Head of caudate nucleus (tissue), 42 donors: ENCODE results near the gene HTATSF1.

ENCODE experiments used
- DNase-seq, 42 donors: peaks; one replicate each; pipeline versions ENCODE4 v3.0.0 to v3.0.0-alpha.2; 2020 to 2021; ENCODE audit warnings: mixed read lengths in 7 of 42
- intact Hi-C: fragments of 100-400 bp; cut with DNase I; formaldehyde crosslinking; loops from one replicate; pipeline ENCODE4 v1.15.0; 2022

Gene HTATSF1

DNA sequence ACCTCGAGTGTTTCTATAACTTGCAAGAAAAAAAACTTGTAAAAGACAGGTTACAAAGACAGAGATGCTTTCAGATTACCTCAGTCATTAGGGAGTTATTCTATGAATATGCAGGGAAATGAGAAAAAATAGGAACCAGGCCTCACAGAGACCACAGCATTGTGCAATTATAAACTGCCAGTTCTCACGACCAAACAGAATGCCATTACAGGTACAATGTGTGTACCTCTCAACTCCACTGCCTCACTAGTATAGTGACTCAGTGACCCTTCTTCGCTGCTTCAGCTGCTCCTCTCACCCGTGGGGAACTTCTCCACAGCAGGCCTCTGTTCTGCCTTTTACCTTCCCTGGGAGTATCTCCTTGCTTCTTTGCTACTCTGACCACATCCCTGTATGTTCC, 2.3 kb upstream of the HTATSF1 start:
- intact Hi-C loops = no loop called here
- no peak for DNase-seq

DNA sequence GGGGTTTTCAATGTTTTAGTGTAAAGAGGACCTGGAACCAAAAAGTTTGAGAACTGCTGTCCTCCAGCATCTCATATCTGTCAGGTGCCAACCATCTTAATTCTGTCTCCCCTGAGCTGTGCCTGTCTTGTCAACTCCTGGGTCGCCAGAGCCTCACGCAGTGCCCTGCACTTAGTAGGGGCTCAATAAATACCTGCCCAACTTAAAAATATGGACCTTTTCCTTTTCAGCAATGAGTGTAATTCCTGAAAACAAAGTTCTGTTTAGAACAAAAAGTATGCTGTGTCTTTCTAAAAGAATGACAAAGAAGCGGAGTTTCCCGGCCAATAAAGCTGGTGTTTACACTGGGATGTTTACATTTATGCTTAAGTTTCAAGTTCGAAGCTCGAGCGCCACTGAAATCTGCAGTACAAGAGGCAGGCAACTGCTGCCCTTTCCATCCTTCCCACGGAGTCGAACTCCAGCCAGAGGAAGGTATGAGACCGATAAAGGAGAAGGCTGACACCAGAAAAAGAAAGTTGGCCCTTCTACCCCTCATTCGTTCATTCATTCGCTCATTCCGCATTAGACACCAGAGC, 1.1 kb upstream of the HTATSF1 start:
- no peak for DNase-seq
- intact Hi-C loops = no loop called here

- peak; percentile 51 to 88 (median 76) for DNase-seq
- intact Hi-C loops = no loop called here
Measured at GRCh38 chrX:136496764-136497555, 432 bp upstream of the HTATSF1 start.

DNA sequence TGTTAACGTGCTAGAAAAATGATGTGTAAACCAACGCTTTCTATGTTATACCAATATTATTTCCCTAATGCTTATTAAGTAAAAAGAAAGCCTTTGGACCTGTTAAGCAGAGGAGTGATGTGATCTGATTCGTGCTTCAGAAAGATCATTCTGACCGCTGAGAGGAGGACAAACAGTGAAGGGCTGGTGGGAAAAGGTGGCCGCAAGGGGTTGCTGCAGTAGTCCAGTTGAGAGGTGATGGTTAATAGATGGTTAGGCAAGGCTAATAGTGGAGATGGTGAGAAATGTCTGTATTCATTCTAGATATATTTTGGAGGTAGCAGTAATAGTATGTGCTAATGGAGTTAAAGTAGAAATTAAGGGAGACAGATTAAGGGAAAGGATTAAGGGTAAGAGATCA, 21.7 kb downstream of the HTATSF1 start:
- no peak for DNase-seq
- intact Hi-C loops = no loop called here

GRCh38 chrX:136523770-136524169, 26.4 kb downstream of the HTATSF1 start:
- DNase-seq = no peak

GRCh38 chrX:136525738-136526606, 28.6 kb downstream of the HTATSF1 start:
- intact Hi-C loops = no loop called here
- peak in 27 of 42 donors; percentile 3 to 61 (median 27) for DNase-seq

More at GRCh38 chrX:136523770-136524169, 26.4 kb downstream of the HTATSF1 start:
- intact Hi-C loops = no loop called here

DNA sequence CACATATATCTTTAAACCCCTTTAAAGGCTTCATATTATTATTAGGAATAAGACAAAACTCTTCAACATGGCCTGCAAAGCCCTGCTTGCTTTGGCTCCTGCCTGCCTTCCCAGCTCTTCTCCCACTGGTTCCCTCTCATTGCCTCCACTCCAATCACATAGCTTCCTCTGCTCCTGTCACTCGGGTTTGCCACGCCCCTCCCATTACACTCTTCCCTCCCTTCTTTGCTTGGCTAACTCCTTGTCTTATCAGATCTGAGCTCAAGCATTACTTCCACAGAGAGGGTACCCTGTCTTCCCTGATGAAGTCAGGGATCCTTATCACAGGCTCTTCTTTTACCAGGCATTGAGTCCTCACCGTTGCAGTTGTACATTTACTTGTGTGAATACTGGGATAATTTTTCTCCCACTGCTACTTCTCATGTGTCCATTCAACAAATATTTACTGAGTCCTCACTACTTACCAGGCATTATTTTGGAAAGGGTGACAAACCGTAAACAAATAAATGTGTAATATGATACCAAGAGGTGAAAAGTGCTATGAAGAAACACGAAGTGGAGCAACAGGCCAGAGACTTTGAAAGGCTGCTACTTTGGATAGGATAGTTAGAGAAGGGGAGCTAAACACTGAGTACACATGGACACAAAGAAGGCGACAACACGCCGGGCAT, 31.4 kb downstream of the HTATSF1 start:
- no peak for DNase-seq
- intact Hi-C loops = no loop called here

DNA sequence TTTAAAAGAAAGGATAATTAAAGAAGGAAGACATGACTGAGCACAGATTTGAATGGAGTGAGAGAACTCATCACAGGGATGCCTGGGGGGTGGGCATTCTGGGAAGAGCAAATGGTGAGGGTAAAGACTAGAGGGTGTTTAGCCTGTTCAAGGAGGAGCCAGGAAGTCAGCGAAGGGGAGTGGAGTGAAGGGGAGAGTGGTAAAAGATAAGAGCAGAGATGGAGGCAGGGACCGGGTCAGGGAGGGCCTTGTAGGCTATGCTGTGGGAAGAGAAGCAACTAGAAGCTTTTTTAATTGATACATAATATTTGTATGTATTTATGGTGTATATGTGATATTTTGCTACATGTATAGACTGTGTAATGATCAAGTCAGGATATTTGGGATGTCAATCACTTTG, 32.4 kb downstream of the HTATSF1 start:
- intact Hi-C loops = no loop called here
- no peak for DNase-seq

GRCh38 chrX:136531951-136532350, 34.6 kb downstream of the HTATSF1 start, which contains the start of gene VGLL1:
Gene VGLL1, plus strand, starts transcription at chrX:136532215. Its CDS starts 3,806 bp downstream, at chrX:136536021.
- no peak for DNase-seq
- intact Hi-C loops = no loop called here

- intact Hi-C loops = no loop called here
- DNase-seq = no peak
Measured at GRCh38 chrX:136534131-136534530, 36.7 kb downstream of the HTATSF1 start.

GRCh38 chrX:136538811-136539210, 41.4 kb downstream of the HTATSF1 start:
- intact Hi-C loops = no loop called here
- no peak for DNase-seq

DNA sequence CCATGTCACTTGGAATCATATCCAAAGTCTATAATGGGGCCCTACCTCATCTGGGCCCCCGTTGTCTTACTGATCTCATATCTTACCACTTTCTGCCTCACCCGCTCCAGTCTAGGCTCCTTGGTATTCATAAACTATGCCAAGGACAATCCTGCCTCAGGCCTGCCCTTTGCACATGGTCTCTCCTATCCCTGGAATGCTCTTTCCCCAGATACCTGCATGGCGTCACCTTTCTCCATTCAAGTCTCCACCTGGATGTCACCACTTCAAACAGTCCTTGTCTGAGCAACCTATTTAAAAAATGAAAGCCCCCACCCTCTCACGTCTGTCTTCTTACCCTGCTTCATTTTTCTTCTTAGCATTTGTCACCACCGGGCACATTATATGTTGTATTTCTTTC, 42.8 kb downstream of the HTATSF1 start:
- intact Hi-C loops = no loop called here
- no peak for DNase-seq

DNA sequence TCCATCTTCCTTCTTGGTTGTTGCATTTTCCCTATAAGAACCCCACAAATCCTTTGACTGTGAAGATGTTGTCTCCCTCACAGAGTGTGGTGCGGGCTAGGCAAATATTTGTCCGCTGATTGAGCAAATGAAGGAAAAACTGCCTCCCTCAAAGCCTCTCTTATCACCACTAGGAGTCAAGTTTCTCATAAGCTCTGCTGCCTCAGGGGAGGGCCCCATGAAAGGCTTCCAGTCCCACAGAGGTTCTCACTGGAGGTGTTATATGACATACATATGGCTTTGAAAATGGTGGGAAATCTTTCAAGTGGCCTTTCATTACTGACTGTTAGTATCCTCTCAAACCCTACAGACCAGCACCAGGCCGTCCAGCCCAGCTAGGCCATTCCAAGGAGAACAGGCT, 43.9 kb downstream of the HTATSF1 start:
- intact Hi-C loops = no loop called here
- peak in 1 of 42 donors; percentile 40 for DNase-seq

GRCh38 chrX:136542281-136542680, 44.9 kb downstream of the HTATSF1 start:
- no peak for DNase-seq
- intact Hi-C loops = no loop called here

DNA sequence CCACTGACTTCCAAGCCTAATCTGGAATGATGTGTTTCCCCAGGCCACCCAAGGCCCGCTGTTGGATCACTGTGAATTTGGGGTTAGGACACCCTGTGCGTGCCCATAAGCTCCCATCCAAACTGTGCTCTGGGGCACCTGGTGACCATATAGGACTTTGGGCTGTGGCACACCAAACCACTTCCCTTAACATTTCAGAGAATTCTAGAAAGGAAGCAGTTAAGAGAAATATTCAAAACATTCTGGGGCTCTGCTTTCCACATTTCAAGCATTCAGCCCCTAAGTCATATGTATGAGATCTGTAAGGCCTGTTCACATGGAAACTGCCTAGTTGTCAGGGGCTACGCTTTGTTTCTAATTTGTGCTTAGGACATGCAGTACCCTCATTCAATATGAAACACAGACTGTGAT, 49.0 kb downstream of the HTATSF1 start:
- intact Hi-C loops = no loop called here
- DNase-seq = no peak

- intact Hi-C loops = no loop called here
- no peak for DNase-seq
Measured at GRCh38 chrX:136549226-136549625, 51.8 kb downstream of the HTATSF1 start.

- no peak for DNase-seq
- intact Hi-C loops = no loop called here
Measured at GRCh38 chrX:136551410-136551809, 54.0 kb downstream of the HTATSF1 start.

GRCh38 chrX:136555694-136556093, 58.3 kb downstream of the HTATSF1 start:
- DNase-seq = no peak
- intact Hi-C loops = no loop called here
